OCI-LY3 (cell line): Measurements from ENCODE around the gene TTC21A.

Source experiments
- CTCF ChIP-seq: fragments of 200-600, 300-600 bp; sonication (generic); IDR thresholded peaks from 2 replicates; pipeline ENCODE4 v1.5.1; 2014; ENCODE audit warnings: antibody characterized with exemption, low read length, low read depth
- EZH2phosphoT487 ChIP-seq: fragments of 200-600 bp; shearing (Covaris generic); IDR thresholded peaks from 2 replicates; pipeline ENCODE4 v1.6.1; 2018; ENCODE audit warnings: antibody characterized with exemption, mixed run types, low read depth

- TF ChIP-seq CTCF (no peak), EZH2phosphoT487 (no peak)
Observed at GRCh38 chr3:39127908-39128304, 20.4 kb downstream of the TTC21A start.
